Naive thymus-derived CD4-positive, alpha-beta T cell (primary cell): ENCODE data around the gene CDK6. TPM values are rescaled to one million over a fixed set of nuclear protein-coding genes. Genes with fewer than 3 reads are reported as not detected.

Experiments
- ATAC-seq: fragments of 150-1000 bp; cut with Tn5 transposase; 2 replicates; pipeline ENCODE4 v1.10.0; 2021; ENCODE audit warnings: mild to moderate bottlenecking, moderate library complexity
- CTCF ChIA-PET: fragments of 350-600 bp; sonication (Branson Sonifier 250); formaldehyde crosslinking; loops from one replicate; lab custom pipeline; 2021; ENCODE audit warnings: antibody characterized with exemption; lab: Charles Lee
- POLR2A ChIA-PET: fragments of 350-600 bp; sonication (Branson Sonifier 250); formaldehyde crosslinking; loops from one replicate; lab custom pipeline; 2021; ENCODE audit warnings: antibody characterized with exemption, inconsistent platforms; lab: Charles Lee
- DNase-seq, 9 donors: peaks; one replicate each; pipeline versions ENCODE4 v3.0.0 to v3.0.0-alpha.2; 2020 to 2022; ENCODE audit warnings: mixed read lengths in 1 of 9
- H3K27ac ChIP-seq: one replicate; pipeline ENCODE4 v1.7.0; 2013; ENCODE audit warnings: mild to moderate bottlenecking, low read depth, low read length, moderate library complexity
- H3K27me3 ChIP-seq, 2 donors: one replicate each; pipeline ENCODE4 v1.7.0; 2013; ENCODE audit warnings: low read length in 2 of 2, mild to moderate bottlenecking in 2 of 2, moderate library complexity in 2 of 2; ENCODE audit not compliant: control insufficient read depth in 2 of 2, insufficient read depth in 2 of 2
- H3K36me3 ChIP-seq, 3 experiments: 1 replicate in 2 of 3; 2 replicates in 1 of 3; pipeline ENCODE4 v1.7.0; 2013; ENCODE audit warnings: low read length in 3 of 3, mild to moderate bottlenecking in 3 of 3, moderate library complexity in 1 of 3; ENCODE audit not compliant: insufficient read depth in 3 of 3, control insufficient read depth in 2 of 3
- H3K4me1 ChIP-seq, 2 donors: one replicate each; pipeline ENCODE4 v1.7.0; 2013; ENCODE audit warnings: low read length in 2 of 2, mild to moderate bottlenecking in 2 of 2, moderate library complexity in 1 of 2; ENCODE audit not compliant: control insufficient read depth in 2 of 2, insufficient read depth in 2 of 2
- H3K4me3 ChIP-seq: 2 replicates; pipeline ENCODE4 v1.7.0; 2013; ENCODE audit warnings: mild to moderate bottlenecking, low read length
- H3K9me3 ChIP-seq, 3 experiments: 1 replicate in 2 of 3; 2 replicates in 1 of 3; pipeline ENCODE4 v1.7.0; 2013; ENCODE audit warnings: low read length in 3 of 3; ENCODE audit not compliant: control insufficient read depth in 2 of 3
- H3K27ac Mint-ChIP-seq, 9 donors: one replicate each; pipeline ENCODE4 v1.8.0; 2020 to 2022; ENCODE audit warnings: mixed read lengths in 9 of 9, mild to moderate bottlenecking in 8 of 9, moderate library complexity in 5 of 9, inconsistent platforms in 2 of 9
- H3K27me3 Mint-ChIP-seq, 5 donors: one replicate each; pipeline ENCODE4 v1.8.0; 2021 to 2022; ENCODE audit warnings: mixed read lengths in 5 of 5, mild to moderate bottlenecking in 1 of 5
- H3K36me3 Mint-ChIP-seq, 5 donors: one replicate each; pipeline ENCODE4 v1.8.0; 2020 to 2022; ENCODE audit warnings: mixed read lengths in 5 of 5, mild to moderate bottlenecking in 3 of 5, inconsistent platforms in 1 of 5
- H3K4me1 Mint-ChIP-seq, 7 donors: one replicate each; pipeline ENCODE4 v1.8.0; 2020 to 2022; ENCODE audit warnings: mixed read lengths in 7 of 7, mild to moderate bottlenecking in 3 of 7, inconsistent platforms in 1 of 7
- H3K4me3 Mint-ChIP-seq, 10 donors: one replicate each; pipeline ENCODE4 v1.8.0; 2020 to 2022; ENCODE audit warnings: mild to moderate bottlenecking in 10 of 10, mixed read lengths in 10 of 10, moderate library complexity in 6 of 10, inconsistent platforms in 2 of 10
- H3K9me3 Mint-ChIP-seq, 11 donors: one replicate each; pipeline ENCODE4 v1.8.0; 2020 to 2022; ENCODE audit warnings: mixed read lengths in 11 of 11, mild to moderate bottlenecking in 4 of 11, inconsistent platforms in 1 of 11, moderate library complexity in 1 of 11
- intact Hi-C, 2 donors: fragments of 100-400 bp; cut with micrococcal nuclease; formaldehyde crosslinking; loops; one replicate each; pipeline ENCODE4 v1.15.1; 2023
- polyA plus RNA-seq, 2 donors: library from polyadenylated mRNA; unstranded; fragments of 300-500 nt; fragmentation: Illumina TruSeq; gene quantifications; one replicate each; pipeline ENCODE4 v1.2.3, GENCODE V29; 2021
- total RNA-seq, 6 experiments: library from RNA in 5 of 6; stranded (reverse) in 5 of 6; gene quantifications; 1 replicate in 5 of 6; 2 replicates in 1 of 6; pipeline ENCODE4 v1.2.3 and lab custom pipeline; 2021 to 2026

CDK6 gene
- total and polyA plus RNA-seq, 7 experiments from 2014 or later, result 15.8 to 156 (median 36.8) TPM

- no peaks in the 10 kb centered on the region for H3K9me3 ChIP-seq
- peaks cover 0 to 30% (median 8%) of the 10 kb centered on the region in 5 donors for H3K36me3 Mint-ChIP-seq
- peaks cover 0 to 5% (median 1%) of the 10 kb centered on the region in 11 donors for H3K9me3 Mint-ChIP-seq
- no peaks in the 10 kb centered on the region for H3K27me3 ChIP-seq
- H3K36me3 ChIP-seq, result no peaks in the 10 kb centered on the region
- peaks cover 8 to 24% of the 10 kb centered on the region in 2 donors for H3K4me1 ChIP-seq
- H3K27ac Mint-ChIP-seq, result peak overlapping the region in 4 of 9 donors; percentile 30 to 93 (median 53)
- no peak overlapping the region for H3K27ac ChIP-seq
- H3K4me3 ChIP-seq, result no peak overlapping the region
- intact Hi-C loops, result loop anchor here in 1 of 2 donors (1.0 to 10.0 kb wide), 2 partner anchors 10 to 480 kb away; partner anchors contain the start of gene SAMD9
- ATAC-seq, result peak; percentile 57
- POLR2A ChIA-PET, result no interaction called here
- H3K4me1 Mint-ChIP-seq, result peaks cover 32 to 67% (median 45%) of the 10 kb centered on the region in 7 donors
- H3K27me3 Mint-ChIP-seq, result no peaks in the 10 kb centered on the region
- CTCF ChIA-PET, result interaction anchor here (1.3 kb wide), 1 partner anchor 15 kb away, joined by 3 read pairs; no protein-coding TSS in a partner anchor
- peak overlapping the region in 2 of 10 donors; percentile 5 to 71 for H3K4me3 Mint-ChIP-seq
- DNase-seq, result peak in 1 of 9 donors; percentile 38
These were observed 201.4 kb downstream of the CDK6 start for GRCh38 chr7:92634924-92635519.

DNA sequence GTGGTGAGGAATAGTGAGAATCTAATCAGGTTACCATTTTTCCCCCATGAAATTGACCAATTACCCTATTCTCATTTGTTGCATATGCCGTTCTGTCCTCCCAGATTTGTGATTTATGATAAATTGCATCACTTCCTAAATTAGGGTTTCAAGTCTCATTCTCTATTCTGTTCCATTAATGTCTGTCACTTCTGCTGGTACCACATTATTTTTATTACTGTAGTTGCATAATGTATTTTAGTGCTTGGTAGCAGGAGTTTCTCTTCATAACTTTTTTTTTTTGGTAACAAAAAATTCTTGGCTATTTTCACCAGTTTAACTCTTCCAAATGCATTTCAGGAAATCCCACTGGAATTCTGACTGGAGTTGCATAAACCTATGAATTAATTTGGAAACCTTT is 202.2 kb downstream of the CDK6 start:
- Mint-ChIP-seq H3K27me3 (no peaks in the 10 kb centered on the region), H3K4me1 (peaks cover 25 to 59% (median 37%) of the 10 kb centered on the region in 7 donors), H3K9me3 (peaks cover 0 to 9% (median 1%) of the 10 kb centered on the region in 11 donors), H3K4me3 (peak overlapping the region in 2 of 10 donors; percentile 40 to 64), H3K27ac (peak overlapping the region in 3 of 9 donors; percentile 30 to 87 (median 74)), H3K36me3 (peaks cover 0 to 32% (median 8%) of the 10 kb centered on the region in 5 donors)
- Histone ChIP-seq H3K36me3 (no peaks in the 10 kb centered on the region), H3K27ac (no peak overlapping the region), H3K27me3 (no peaks in the 10 kb centered on the region), H3K9me3 (no peaks in the 10 kb centered on the region), H3K4me3 (no peak overlapping the region), H3K4me1 (peaks cover 3 to 18% of the 10 kb centered on the region in 2 donors)
- intact Hi-C loops, result loop anchor here in 1 of 2 donors (10.0 kb wide), 1 partner anchor 481 kb away; the partner anchor contains the start of gene SAMD9
- ChIA-PET CTCF (interaction anchor here (1.3 kb wide), 1 partner anchor 14 kb away, joined by 3 read pairs; no protein-coding TSS in a partner anchor), POLR2A (interaction anchor here (0.9 kb wide), 1 partner anchor 44 kb away, joined by 4 read pairs; the partner anchor contains the start of gene FAM133B)
- peak; percentile 26 for ATAC-seq
- no peak for DNase-seq

DNA sequence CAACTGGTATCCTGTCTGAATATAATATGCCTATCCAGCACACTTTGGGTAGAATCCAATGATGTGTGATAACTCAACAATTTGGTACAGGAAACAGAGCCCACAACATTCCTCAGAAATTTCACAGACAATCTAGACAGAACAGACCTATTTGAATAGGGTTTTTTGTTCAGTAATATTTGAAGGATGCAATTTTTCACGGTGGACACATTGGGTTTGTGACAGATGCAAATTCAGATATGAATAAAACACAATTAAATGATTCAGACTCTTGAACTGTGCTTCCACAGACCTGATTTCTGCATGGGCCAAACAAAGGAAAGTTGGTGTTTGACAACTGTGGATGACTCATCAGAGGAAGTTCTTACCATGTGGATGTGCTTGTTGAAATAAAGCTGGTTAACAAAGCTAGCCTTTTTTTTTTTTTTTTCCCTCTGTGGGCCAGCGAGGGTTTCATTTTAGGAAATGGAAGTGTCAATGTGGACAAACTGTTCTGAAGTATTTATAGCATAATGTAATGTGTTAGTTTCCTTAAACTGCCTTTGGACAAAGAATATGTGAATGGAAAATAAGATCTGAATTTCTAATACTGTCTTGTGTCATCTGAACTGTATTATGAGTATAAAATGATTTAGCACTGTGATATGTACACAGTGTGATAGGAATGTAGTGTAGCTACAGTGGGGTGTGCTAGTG is 203.0 kb downstream of the CDK6 start:
- Histone ChIP-seq H3K36me3 (peaks cover 0 to 6% (median 0%) of the 10 kb centered on the region in 3 experiments), H3K9me3 (no peaks in the 10 kb centered on the region), H3K4me1 (peaks cover 3 to 18% of the 10 kb centered on the region in 2 donors), H3K4me3 (no peak overlapping the region), H3K27ac (no peak overlapping the region), H3K27me3 (no peaks in the 10 kb centered on the region)
- Mint-ChIP-seq H3K27ac (peak overlapping the region in 3 of 9 donors; percentile 50 to 87 (median 53)), H3K27me3 (no peaks in the 10 kb centered on the region), H3K36me3 (peaks cover 0 to 35% (median 16%) of the 10 kb centered on the region in 5 donors), H3K9me3 (peaks cover 0 to 14% (median 3%) of the 10 kb centered on the region in 11 donors), H3K4me3 (peak overlapping the region in 3 of 10 donors; percentile 23 to 70 (median 57)), H3K4me1 (peaks cover 20 to 56% (median 34%) of the 10 kb centered on the region in 7 donors)
- ChIA-PET CTCF (interaction anchor here (1.4 to 1.5 kb wide), 2 partner anchors 12 to 200 kb away, joined by 4 to 6 read pairs; no protein-coding TSS in a partner anchor), POLR2A (interaction anchor here (0.9 kb wide), 1 partner anchor 43 kb away, joined by 4 read pairs; the partner anchor contains the start of gene FAM133B)
- ATAC-seq, result peak; percentile 76
- intact Hi-C loops, result loop anchor here (1.0 to 10.0 kb wide), 4 partner anchors 9 to 481 kb away; partner anchors contain the start of gene SAMD9 (in 1 of the 2)
- DNase-seq, result peak in 1 of 9 donors; percentile 13

- H3K4me3 ChIP-seq, result no peak overlapping the region
- H3K27ac ChIP-seq, result no peak overlapping the region
- DNase-seq, result no peak
- H3K4me1 ChIP-seq, result peaks cover 3 to 18% of the 10 kb centered on the region in 2 donors
- H3K9me3 ChIP-seq, result no peaks in the 10 kb centered on the region
- Mint-ChIP-seq H3K4me3 (peak overlapping the region in 2 of 10 donors; percentile 57 to 70), H3K36me3 (peaks cover 0 to 38% (median 20%) of the 10 kb centered on the region in 5 donors), H3K4me1 (peaks cover 20 to 58% (median 34%) of the 10 kb centered on the region in 7 donors), H3K27me3 (no peaks in the 10 kb centered on the region), H3K9me3 (peaks cover 0 to 15% (median 5%) of the 10 kb centered on the region in 11 donors), H3K27ac (peak overlapping the region in 4 of 9 donors; percentile 20 to 87 (median 52))
- POLR2A ChIA-PET, result no interaction called here
- intact Hi-C loops, result loop anchor here (1.0 to 10.0 kb wide), 4 partner anchors 10 to 482 kb away; partner anchors contain the start of gene SAMD9 (in 1 of the 2)
- H3K36me3 ChIP-seq, result peaks cover 0 to 6% (median 0%) of the 10 kb centered on the region in 3 experiments
- CTCF ChIA-PET, result interaction anchor here (1.4 to 1.5 kb wide), 2 partner anchors 13 to 200 kb away, joined by 4 to 6 read pairs; no protein-coding TSS in a partner anchor
- ATAC-seq, result no peak
- H3K27me3 ChIP-seq, result no peaks in the 10 kb centered on the region
These were observed 203.6 kb downstream of the CDK6 start for GRCh38 chr7:92632791-92633190.

- POLR2A ChIA-PET, result no interaction called here
- Mint-ChIP-seq H3K4me1 (peaks cover 22 to 66% (median 41%) of the 10 kb centered on the region in 7 donors), H3K9me3 (peaks cover 0 to 15% (median 5%) of the 10 kb centered on the region in 11 donors), H3K27me3 (no peaks in the 10 kb centered on the region), H3K27ac (peak overlapping the region in 4 of 9 donors; percentile 6 to 87 (median 46)), H3K36me3 (peaks cover 4 to 44% (median 25%) of the 10 kb centered on the region in 5 donors), H3K4me3 (peak overlapping the region in 2 of 10 donors; percentile 3 to 71)
- Histone ChIP-seq H3K27ac (no peak overlapping the region), H3K4me3 (no peak overlapping the region), H3K4me1 (peaks cover 3 to 18% of the 10 kb centered on the region in 2 donors), H3K36me3 (peaks cover 0 to 6% (median 0%) of the 10 kb centered on the region in 3 experiments), H3K9me3 (no peaks in the 10 kb centered on the region), H3K27me3 (no peaks in the 10 kb centered on the region)
- CTCF ChIA-PET, result interaction anchor here (0.6 to 1.5 kb wide), 3 partner anchors 13 to 201 kb away, joined by 3 to 6 read pairs (median 4); no protein-coding TSS in a partner anchor
- intact Hi-C loops, result loop anchor here in 1 of 2 donors (1.0 to 10.0 kb wide), 3 partner anchors 33 to 483 kb away; partner anchors contain the start of gene SAMD9
- ATAC-seq (no peak), DNase-seq (no peak)
These were observed 204.4 kb downstream of the CDK6 start for GRCh38 chr7:92631850-92632487.
